ENCODE results near the gene STX1A.

GRCh38 chr7:73718905-73719805 is at the start of gene STX1A:
- TF ChIP-seq CTCF (IDR thresholded peaks at IDR 0.05) (no peak), POLR2A (IDR thresholded peaks at IDR 0.05) (peak; percentile 32 to 33)
